Pancreas (tissue), 10 donors: Measurements from ENCODE around the gene GRM1. TPM values are rescaled to one million over a fixed set of nuclear protein-coding genes. Genes with fewer than 3 reads are reported as not detected.

Experiments used
- ATAC-seq, 4 donors: fragments of 200-7000 bp; cut with Tn5 transposase; one replicate each; pipeline versions ENCODE4 v1.8.0 to v1.9.1; 2020; ENCODE audit warnings: mild to moderate bottlenecking in 4 of 4, moderate library complexity in 4 of 4
- DNase-seq, 6 donors: peaks; one replicate each; pipeline ENCODE4 v3.0.0-alpha.2; 2020
- FAIRE-seq: peaks from 2 replicates; lab custom pipeline; 2012; peaks lifted over from hg19 to GRCh38; lab: Jason Lieb, UNC
- H3K27ac ChIP-seq, 4 donors: fragments of 200-600 bp; sonication (generic); 1 replicate in 3 of 4; 2 replicates in 1 of 4; pipeline versions ENCODE4 v1.5.0 to v1.8.0; 2020
- H3K27me3 ChIP-seq, 4 donors: fragments of 200-600 bp; one replicate each; pipeline ENCODE4 v1.8.0; 2021
- H3K36me3 ChIP-seq, 3 donors: fragments of 200-600 bp; sonication (generic) in 1 of 3; one replicate each; pipeline versions ENCODE4 v1.5.0 to v1.8.0; 2020 to 2021
- H3K4me1 ChIP-seq, 3 donors: fragments of 200-600 bp; one replicate each; pipeline ENCODE4 v1.8.0; 2021
- H3K4me3 ChIP-seq, 4 donors: fragments of 200-600 bp; sonication (generic) in 2 of 4; one replicate each; pipeline versions ENCODE4 v1.5.0 to v1.8.0; 2020 to 2021
- H3K9me3 ChIP-seq, 4 donors: fragments of 200-600 bp; one replicate each; pipeline ENCODE4 v1.8.0; 2021
- WGBS, 2 donors: extraction: QIAGEN DNeasy Blood & Tissue Kit; methylation state at CpG; one replicate each; pipeline ENCODE4 v1.1.7; 2013; 5-methylcytosine and 5-hydroxymethylcytosine counted together
- intact Hi-C, 3 donors: fragments of 100-400 bp; cut with DNase I; formaldehyde crosslinking; loops; one replicate each; pipeline versions ENCODE4 v1.11.1 to v1.14.2; 2022
- polyA plus RNA-seq, 2 donors: library from polyadenylated mRNA; stranded (reverse); fragments of 200-250 nt; gene quantifications; one replicate each; pipeline ENCODE4 v1.2.3, GENCODE V29; 2013
- total RNA-seq, 6 donors: library from RNA; stranded (reverse); fragmentation: NEBNext Ultra II Directional in 4 of 6; extraction: Animal tissue kit (Norgen Biotek cat#: 25700) in 4 of 6; gene quantifications; one replicate each; pipeline versions ENCODE4 v1.2.1 to v1.2.4, GENCODE V29; 2021 to 2023
- TF ChIP-seq, protein P1 (sequence below), 4 donors: fragments of 200-600 bp; sonication (generic) in 3 of 4; IDR thresholded peaks; one replicate each; pipeline versions ENCODE4 v1.5.0 to v1.8.0; 2021; ENCODE audit warnings: antibody characterized with exemption in 4 of 4
- donor health status: healthy with polysubstance abuse.
- donor health status: DM: no; HTN: no; CAD: no; lungs with moderate emphysema.
- donor health status: DM: no; HTN: no; CAD: no.
- donor health status: control.
- donor health status: control.
- donor health status: Bipolar disorder and iron deficiency.
- donor health status: DM: yes; HTN: yes; CAD: no.
- donor health status: DM: no; HTN: no; CAD: no.
- donor health status: DM: no; HTN: no; CAD: no.
- donor health status: DM: yes; HTN: yes; CAD: no.

GRM1 gene
- total and polyA plus RNA-seq, 8 donors: 0.04 to 0.17 (median 0.05) TPM; not detected in 2

GRCh38 chr6:146355521-146356100 is 326.7 kb downstream of the GRM1 start:
- Histone ChIP-seq H3K4me1 (no peaks in the 10 kb centered on the region), H3K4me3 (no peak overlapping the region), H3K9me3 (no peaks in the 10 kb centered on the region), H3K27me3 (no peaks in the 10 kb centered on the region), H3K27ac (no peak overlapping the region), H3K36me3 (no peaks in the 10 kb centered on the region)
- TF ChIP-seq, protein P1, sequence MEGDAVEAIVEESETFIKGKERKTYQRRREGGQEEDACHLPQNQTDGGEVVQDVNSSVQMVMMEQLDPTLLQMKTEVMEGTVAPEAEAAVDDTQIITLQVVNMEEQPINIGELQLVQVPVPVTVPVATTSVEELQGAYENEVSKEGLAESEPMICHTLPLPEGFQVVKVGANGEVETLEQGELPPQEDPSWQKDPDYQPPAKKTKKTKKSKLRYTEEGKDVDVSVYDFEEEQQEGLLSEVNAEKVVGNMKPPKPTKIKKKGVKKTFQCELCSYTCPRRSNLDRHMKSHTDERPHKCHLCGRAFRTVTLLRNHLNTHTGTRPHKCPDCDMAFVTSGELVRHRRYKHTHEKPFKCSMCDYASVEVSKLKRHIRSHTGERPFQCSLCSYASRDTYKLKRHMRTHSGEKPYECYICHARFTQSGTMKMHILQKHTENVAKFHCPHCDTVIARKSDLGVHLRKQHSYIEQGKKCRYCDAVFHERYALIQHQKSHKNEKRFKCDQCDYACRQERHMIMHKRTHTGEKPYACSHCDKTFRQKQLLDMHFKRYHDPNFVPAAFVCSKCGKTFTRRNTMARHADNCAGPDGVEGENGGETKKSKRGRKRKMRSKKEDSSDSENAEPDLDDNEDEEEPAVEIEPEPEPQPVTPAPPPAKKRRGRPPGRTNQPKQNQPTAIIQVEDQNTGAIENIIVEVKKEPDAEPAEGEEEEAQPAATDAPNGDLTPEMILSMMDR (IDR thresholded peaks at IDR 0.05): no peak
- FAIRE-seq (no peak), ATAC-seq (no peak), DNase-seq (no peak)
- WGBS, 2 donors: 58 to 66% methylated on average over 4 of the region's 4 CpGs
- intact Hi-C loops: no loop called here

GRCh38 chr6:146357578-146358430 is 328.9 kb downstream of the GRM1 start:
- intact Hi-C loops: no loop called here
- no peak for FAIRE-seq
- Histone ChIP-seq H3K27me3 (no peaks in the 10 kb centered on the region), H3K4me1 (no peaks in the 10 kb centered on the region), H3K9me3 (no peaks in the 10 kb centered on the region), H3K4me3 (no peak overlapping the region), H3K27ac (no peak overlapping the region), H3K36me3 (no peaks in the 10 kb centered on the region)
- no peak for DNase-seq
- WGBS, 2 donors: 57 to 73% methylated on average over 8 of the region's 8 CpGs
- peak in 2 of 4 donors; percentile 25 to 50 for ATAC-seq
- TF ChIP-seq, protein P1 (IDR thresholded peaks at IDR 0.05): no peak

DNA sequence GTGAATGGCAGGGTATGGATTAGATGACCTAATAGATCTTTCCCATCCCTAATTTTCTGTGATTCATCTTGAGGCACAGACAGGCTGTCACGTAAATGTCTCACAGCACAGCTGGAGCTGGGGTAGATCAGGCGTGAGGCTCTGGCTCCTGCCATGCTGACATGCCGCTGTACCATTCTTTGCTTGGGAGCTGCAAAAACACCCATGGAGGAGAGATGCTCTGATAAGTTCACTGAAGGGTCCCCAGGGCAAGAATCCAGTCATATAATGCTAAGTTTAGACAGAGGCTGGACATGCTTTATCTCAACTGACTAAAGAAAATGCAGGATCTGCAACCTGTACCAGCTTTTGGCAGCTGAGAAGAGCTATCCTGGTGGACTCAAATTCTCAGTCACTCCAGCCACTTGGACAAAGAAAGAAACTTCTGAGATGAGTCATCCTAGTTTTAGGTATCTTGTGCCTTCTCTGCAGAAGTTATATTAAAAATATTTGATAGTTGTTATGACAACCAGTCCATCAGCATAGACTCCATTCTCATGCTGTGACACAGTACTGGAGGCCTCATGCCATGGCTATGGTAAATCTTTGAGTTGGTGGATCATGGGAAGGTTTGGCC is 329.7 kb downstream of the GRM1 start:
- 69 to 80% methylated on average over 3 of the region's 3 CpGs for WGBS, 2 donors
- DNase-seq: no peak
- Histone ChIP-seq H3K36me3 (no peaks in the 10 kb centered on the region), H3K4me1 (no peaks in the 10 kb centered on the region), H3K27ac (no peak overlapping the region), H3K4me3 (no peak overlapping the region), H3K9me3 (no peaks in the 10 kb centered on the region), H3K27me3 (no peaks in the 10 kb centered on the region)
- no peak for ATAC-seq
- TF ChIP-seq, protein P1 (IDR thresholded peaks at IDR 0.05): no peak
- FAIRE-seq: no peak
- intact Hi-C loops: no loop called here

GRCh38 chr6:146359131-146359530 is 330.3 kb downstream of the GRM1 start:
- DNase-seq (no peak), ATAC-seq (no peak), FAIRE-seq (no peak)
- Histone ChIP-seq H3K4me1 (no peaks in the 10 kb centered on the region), H3K27ac (no peak overlapping the region), H3K4me3 (no peak overlapping the region), H3K27me3 (no peaks in the 10 kb centered on the region), H3K36me3 (no peaks in the 10 kb centered on the region), H3K9me3 (no peaks in the 10 kb centered on the region)
- intact Hi-C loops: no loop called here
- TF ChIP-seq, protein P1 (IDR thresholded peaks at IDR 0.05): no peak
